ENCODE measurements around the gene DMRTB1.

The DMRTB1 gene

DNA sequence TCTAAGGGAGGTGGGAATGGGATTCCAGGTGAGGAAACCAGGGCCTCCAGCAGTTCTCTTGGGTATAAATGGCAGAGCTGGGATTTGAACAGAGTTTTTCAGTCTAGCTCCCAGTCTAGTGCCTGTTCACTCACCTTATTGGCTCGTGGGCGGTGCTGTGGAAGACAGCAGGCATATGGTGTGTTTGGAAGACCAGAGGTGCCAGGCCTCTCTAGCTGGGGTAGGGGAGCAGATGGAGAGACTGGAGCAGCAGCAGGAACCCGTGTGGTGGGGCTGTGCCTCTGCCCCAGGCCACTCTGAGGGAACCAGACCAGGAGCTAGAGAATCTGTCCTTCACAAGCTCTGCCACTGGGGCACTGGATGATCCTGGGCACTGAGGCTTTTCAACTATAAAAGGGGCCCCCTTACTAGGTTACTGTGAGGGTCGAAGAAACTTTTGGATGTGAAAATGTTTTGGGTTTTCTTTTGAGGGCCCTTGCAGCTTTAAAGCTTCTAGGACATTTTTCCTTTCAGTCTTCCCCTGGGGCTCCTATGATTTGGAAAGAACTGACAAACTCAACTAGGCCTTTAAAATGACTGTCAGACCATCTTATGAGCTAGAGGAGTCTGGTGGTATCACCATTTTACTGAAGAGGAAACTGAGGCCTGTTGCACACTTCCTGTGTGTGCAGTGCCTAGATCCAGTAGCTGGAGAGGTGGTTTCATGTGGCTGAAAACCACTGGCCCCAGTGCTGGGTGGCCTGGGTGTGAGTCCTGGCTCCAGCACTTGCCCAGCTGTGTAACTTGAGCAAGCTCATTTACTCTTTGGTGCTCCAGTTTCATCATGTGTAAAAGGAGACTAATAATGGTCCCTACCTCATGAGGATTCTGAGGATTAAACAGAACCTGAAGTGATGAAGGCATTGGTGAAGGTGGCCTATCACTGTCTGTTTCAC is 6.1 kb downstream of the DMRTB1 start:
- DNase-seq, result no peak

DNA sequence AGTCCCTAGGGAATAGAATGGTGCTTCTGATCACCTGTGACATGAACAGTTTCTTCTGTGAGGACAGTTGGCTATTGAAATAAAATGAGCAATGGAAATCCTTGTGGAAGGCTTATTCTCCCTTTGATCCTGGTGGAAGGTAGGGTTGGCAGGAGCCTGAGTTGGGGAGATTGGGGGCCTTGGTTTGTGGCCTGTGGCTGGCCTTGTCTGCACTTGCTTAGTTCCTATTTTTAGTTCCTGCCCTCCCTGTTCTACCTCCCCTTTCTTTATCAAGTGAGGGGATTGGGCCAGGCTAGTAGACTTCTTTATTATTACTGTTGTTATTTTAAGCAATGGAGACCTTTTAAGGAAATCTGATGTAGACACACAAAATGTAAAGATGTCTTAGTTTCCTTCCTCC is 8.2 kb downstream of the DMRTB1 start:
- DNase-seq, result no peak

DNA sequence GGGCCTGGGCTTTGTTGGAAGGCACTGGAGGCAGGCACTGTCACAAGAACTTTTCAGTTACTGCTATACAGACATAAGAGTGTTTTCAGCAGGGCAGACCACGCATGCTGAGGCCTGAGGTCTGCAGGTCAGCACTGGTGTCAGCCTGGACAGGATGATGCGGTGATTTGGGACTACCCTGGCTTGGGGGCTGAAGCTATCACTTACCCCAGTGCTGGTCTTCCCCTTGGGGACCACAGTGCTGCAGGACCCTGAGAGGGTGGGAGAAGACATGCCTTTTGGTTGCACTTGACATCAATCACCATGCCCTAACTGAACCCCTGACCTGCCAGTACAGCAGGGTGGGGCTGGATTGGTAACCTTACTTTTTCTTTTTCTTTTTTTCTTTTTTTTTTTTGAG is 9.2 kb downstream of the DMRTB1 start:
- no peak for DNase-seq

DNA sequence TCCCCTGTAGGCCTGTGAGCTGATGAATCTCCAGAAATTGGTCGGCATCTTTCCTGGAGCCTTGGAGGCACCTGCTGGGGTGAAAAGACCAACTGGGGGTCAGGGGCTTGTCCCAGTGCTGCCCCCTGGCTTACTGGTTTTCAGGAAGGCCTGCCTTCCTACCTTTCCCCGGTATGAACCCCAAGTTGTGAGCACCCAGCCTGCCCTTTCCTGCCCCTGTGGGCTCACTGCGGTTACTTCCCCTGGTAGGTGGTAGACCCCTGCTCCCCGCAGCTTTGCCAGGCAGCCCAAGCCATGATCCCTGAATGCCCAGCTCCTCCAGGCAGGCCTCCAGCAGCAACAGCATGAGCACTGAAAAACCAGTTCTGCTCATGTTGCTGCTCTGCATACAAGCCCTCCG is 10.2 kb downstream of the DMRTB1 start:
- no peak for DNase-seq

DNA sequence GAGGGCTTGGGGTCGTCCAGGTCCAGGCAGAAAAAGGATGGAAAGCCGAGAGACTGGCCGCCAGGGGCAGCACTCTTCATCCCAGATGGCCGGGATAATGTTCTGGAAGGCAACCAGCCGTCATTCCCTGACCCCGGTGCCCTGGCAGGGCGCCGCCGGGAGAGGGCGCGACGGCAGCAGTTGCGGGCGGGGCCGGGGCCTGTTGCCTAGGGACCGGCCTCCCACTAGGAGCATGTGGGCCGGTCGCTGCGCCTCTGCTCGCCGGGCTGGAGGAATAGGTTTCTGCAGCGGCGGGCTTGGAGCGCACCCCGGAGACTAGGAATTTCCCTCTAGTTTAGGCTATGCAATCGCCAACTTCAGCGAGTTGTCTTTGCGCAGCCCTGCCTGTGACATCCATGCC is 11.0 kb downstream of the DMRTB1 start:
- peak; percentile 51 for DNase-seq

DNA sequence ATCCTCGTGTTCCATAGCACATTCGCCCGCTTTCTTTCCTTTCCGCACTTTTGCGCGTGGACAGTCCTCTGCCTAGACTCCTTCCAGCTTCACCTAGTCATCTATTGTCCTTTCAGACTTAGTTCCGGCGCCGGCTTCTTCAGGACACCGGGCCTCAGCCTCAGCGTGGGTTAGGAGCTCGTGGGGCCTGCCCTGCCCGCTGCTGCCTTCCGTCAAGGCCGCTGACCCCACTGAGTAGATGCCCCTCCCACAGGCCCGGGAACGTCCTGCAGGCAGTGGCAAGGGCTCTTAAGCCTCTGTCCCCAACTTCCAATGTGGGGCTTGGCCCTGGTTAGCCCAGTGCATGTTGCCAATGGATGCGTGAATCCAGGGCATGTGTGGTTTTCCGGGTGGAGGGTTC is 11.4 kb downstream of the DMRTB1 start:
- DNase-seq, result no peak

DNA sequence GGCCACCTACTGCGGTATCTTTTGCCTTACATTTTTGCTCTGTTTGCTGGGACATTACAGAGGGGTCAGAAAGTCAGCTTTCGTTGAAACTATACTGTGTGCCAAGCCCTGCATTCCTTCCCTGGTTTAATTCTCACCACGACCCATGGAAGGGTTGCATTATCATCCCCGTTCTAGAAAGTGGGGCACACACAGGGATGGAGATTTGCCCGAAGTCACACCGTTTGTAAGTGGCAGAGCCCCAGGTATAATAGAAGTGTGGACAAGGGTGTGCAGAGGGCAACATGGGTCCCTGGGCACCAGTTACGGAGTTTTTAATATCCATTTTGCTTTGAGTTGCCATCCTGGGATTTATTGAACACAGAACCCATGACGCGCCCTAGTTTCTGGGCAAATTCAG is 11.8 kb downstream of the DMRTB1 start:
- no peak for DNase-seq

DNA sequence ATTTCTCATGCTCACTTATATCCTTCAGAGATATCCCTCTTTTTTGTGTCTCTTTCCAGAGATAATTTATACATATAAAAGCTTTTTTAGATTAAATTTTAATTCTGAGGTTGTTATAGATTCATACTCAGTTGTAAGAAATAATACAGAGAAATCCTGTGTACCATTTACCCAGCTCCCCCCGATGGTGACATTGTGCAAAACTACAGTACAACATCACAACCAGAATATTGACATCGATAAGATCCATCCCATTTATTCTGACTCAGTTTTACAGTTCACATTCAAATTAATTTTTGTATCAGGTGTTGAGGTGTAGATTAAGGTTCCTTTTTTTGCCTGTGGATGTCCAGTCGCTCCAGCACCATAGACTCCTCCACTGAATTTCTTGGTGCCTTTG is 14.3 kb downstream of the DMRTB1 start:
- DNase-seq, result no peak

DNA sequence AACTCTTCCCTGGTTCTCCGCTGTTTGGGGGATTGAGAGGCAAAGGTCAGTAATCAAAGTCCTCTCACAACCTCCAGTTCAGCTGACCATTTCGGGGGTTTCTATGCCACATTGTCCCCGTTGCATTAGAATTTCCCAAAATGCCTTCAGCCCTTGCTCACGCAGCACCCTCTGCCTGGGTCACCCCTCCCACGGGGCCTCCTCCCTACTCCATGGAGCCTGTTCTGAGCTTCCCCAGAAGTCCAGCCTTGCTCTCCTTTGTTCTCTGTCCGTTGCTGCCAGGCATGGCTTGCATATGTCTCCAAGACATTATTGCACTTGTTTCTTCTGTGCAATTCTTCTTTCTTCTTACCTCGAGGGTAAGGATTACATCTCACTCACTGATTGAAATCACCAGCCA is 16.5 kb downstream of the DMRTB1 start:
- DNase-seq, result no peak

DNA sequence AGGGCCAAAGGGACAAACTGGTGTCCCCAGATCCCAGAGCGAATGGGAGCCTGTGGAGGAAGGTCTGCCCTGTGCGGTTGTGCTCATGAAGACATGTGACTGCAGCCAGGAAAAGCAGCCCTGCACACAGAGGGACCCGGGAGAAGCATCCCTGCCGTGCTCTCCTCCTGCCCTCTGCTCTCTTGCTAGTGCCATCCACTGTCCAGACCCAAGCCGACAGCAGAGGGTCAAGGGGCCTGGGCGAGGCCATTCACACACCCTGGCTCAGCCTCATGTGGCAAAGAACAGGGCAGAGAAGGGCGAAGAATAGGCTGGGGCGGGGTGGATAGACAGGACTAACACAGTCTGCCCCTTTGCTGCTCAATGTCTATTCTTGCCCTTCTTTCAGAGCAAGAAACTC is 17.4 kb downstream of the DMRTB1 start:
- no peak for DNase-seq

DNA sequence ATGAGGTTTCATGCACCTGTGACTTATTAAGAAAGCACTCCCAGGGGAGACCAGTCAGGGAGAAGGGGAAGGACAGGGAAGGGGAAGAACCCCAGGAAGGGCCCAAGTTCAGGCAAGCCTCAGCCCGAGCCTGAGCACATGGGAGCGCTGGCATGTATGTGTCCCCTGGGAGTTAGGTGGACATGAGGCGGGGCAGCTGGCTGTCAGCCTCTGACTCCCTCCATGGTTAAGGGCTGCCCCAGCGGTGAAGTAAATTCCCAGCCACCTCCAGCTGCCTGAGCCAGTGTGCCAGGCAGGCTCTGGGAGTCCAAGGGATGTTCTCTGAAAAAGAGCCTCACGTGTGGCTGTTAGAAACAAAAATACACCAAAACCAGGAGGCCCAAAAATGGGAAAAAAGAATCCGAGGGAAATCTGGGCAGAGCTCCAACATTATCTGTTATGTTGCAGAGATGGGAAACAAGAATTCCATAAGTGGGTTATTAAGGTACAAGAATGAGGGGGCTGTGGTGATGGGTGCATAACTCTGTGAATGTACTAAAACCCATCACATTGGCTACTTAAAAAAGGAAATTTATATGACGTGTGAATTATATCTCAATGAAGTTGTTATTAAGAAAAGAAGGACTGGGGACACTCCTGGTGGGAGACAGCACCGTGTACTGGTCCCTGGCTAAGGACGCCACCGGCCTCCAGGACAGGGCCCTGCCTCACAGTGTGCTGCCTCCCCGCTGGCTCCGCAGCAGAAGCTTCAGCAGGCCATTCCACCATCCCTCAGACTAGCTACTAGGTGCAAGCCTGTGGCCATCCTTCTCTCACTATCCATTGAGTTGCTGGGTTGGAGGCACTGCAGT is 18.7 kb downstream of the DMRTB1 start:
- no peak for DNase-seq

DNA sequence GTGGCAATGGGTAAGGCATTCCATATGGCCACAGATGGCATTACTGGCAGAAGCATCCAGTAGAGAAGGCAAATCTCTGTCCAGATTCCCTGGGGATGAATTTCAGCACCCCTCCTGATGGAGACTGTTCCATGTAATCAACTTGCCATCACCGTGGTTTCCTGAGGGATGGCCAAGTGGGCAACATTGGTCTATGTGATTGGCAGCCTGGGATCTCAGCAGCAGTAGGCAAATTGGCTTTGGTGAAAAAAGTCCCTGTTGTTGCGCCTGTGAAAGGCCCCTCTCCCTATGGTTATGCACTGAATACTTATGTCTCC is 19.3 kb downstream of the DMRTB1 start:
- no peak for DNase-seq

DNA sequence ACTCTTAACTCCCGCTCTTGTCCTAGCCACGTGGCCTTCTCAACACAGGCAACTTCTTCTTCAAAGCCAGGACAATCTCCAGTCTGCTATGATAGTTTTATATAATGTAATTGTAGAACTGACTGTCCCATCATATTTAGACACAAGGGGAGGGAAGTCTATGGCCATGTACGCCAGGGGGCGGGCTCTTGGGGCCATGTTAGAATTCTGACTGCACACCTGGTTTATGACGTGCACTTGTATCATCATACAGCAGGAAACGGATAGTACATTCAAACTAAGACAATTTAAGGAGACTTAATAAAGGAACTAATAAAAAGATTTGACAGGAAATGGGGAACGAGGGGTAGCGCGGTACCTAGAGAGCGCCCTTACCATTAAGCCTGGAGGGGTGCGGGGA is 21.5 kb downstream of the DMRTB1 start:
- DNase-seq, result no peak

DNA sequence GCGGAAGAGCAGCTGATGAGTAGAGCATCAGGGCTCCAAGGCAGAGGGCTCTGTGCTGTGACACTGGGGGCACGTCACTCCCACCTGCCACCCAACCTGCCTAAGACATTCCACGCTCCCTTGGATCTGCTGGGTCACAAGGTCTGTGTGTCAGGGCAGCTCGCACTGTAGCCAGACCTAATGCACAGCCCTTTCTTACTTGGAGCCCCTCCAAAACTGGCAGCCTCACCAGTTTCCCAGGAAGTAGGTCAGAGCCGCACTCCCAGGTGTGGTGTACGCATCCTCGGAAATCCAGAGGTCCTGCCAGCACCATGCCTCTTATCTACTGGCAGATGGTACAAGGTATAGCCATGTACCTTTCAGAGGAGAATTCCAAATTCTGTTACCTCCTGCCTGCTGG is 22.3 kb downstream of the DMRTB1 start:
- no peak for DNase-seq

DNA sequence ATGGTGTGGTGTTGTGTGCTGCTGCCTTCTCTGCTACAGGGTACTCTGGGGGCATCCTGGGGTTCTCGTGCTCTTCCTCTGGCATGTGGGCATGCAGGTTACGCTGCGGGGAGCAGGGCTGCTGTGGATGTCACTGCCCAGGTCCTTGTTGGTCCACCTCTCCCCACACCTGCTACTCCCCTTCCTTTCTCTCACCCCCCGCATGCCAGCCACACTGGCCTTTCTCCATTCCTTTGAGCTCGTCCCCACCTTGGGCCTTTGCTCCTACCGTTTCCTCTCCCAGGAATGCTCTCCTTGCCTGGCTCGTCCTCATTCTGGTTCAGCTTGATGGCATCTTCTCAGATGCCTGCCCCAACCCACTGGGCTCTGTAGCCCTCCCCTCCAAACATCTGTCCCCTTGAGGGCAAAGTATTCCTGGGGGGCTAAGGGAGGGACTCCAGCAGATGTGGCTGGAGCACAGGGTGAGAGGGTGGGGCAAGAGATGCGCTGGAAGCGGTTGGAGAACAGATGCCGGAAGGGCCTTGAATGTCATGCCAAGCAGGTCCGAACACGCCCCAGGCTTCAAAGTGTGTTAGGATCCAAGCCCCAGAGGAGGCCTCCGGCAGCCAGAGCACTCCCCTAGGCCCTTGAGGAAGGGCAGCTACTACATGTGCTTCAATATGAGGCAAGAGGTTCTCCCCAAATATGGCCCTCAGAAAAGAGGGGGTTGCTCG is 23.4 kb downstream of the DMRTB1 start:
- no peak for DNase-seq

DNA sequence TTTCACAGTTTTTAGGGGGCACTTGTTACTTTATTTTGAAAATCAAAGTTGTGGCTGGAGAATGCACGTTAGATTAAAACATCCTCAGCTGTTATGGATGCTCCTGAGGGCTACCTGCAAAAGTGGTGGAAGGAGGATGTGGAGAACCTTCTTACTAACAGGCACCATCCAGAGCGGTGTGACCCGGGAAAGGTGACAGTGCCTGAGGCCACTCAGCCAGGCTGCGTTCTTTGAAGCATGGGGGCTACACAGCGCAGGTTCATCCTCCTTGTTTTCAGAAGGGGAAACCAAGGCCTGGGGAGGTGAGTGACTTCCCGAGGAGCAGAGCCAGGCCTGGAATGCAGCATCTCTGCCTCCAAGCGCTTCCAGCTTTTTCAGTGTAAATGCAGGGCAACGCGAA is 24.0 kb downstream of the DMRTB1 start:
- DNase-seq, result no peak

DNA sequence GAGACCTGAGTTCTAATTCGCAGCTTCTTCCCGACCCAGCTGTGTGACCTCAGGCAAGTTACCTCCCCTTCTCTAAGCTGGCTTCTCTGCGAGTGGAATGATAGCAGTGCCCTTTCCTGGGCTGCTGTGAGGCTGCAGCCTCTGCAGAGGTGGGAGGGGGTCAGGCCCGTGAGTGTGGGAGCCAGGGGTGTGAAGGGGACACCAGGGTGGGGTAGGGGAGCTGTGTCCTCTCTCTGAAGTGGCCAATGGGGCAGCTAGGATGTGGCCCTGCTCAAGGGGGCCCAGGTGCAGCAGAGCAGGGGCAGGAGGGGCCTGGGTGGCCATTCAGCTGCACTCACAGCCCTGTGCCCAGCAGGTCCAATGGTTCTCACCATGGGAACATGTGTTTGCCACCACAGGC is 24.5 kb downstream of the DMRTB1 start:
- no peak for DNase-seq

DNA sequence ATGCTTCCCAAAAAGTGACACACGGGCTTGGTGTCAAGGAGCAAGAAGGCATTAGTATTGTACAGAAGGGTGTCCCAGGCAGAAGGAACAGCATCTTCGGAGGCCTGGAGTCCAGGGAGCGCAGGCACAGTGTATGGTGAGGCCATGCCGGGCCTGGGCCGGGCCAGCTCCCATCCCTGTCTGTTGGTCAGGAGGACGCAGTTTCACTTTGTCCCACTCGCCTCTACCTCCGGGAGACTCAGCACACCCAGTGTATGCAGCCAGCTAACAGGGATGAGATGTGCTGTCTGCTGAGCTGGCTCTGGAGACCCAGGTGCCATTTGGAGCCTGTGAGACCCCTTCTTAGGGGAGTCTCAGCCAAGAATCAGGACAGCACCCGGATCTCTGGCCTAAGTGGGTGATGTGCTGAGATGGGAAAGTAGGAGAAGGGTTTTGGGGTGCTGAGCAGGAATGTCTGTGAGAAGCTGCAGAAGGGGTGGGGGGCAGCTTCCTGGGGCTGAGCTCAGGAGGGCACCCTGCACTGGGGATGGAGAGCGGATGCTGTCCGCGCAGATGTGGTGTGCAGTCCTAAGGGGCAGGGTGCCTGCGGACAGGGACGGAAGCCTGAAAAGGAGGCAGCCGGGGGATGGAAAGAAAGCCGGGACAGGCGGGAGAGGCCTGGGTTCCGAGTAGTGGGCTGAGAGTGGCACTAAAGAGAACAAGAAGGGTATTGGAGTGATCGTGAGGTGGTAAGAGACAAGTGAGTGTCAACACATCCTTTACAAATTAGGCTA is 25.7 kb downstream of the DMRTB1 start:
- no peak for DNase-seq

DNA sequence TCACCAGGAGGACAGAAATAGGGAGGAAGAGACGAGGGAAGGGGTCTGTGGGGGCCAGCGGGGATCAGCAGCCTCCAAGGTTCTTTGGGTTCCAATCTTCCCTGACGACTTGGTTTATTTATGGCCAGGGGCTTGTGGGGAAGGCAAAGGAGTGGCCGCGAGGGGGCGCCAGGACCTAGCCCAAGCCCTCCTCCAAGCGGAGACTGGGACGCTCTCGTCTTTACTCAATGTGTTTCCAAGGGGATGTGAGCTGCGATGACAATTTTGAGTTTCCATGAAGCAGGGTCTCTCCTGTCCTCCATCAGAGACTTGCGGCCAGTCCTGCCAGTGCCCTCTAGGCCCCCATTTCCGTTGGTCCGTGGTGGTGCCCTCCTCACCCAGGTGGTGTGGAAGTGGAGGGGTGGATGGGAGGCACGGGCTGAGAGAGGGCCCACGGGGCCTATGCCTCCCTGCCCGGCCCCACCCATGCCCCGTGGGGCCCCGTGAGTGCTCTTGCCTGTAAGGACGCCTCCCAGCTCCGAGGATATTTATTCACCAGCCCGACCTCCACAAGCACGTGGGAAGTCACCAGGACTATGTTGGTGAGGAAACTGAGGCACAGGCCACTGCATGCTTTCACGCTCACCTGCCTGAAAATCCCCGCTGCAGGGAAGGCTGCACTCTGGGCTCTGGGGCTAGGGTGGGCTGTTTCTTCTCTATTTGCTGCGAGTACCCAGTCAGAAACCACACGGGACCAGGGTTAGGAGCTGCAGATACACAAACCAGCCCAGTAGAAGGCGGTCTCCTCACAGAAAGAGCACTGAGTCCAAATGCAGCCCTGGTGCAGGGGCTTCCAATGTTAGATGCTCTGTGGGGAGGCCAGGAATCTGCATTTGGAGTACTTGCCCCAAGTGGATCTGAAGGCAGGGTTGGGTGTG is 26.5 kb downstream of the DMRTB1 start:
- DNase-seq, result peak; percentile 73

DNA sequence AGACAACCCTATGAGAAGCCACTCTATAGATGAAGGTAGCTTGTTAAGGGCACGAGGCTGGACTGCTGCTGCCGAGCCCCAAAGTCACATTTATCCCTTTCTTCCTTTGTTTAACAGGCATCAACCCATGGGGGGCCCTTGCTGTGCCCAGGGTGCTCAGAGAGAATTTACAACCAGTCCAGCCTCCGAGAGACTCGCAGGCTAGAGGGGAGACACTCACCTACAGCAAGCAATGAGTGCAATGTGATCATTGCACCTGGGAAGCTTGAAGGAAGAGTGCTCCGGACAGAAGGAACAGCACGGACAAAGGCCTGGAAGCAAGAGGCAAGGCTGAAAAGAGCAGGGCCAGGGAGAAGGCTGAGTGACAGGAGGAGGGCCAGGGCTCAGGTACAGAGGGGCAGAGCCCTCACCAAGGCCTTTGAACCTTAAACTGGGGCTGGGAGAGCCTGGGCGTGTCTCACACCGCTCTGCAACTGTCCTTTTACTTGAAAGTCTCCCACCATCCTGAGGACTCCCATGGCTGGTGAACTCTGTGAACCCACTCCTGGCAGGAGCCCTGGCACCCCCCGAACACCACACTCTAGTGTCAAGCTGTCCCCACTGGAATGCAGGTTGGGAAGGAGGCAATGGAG is 27.3 kb downstream of the DMRTB1 start:
- no peak for DNase-seq

DNA sequence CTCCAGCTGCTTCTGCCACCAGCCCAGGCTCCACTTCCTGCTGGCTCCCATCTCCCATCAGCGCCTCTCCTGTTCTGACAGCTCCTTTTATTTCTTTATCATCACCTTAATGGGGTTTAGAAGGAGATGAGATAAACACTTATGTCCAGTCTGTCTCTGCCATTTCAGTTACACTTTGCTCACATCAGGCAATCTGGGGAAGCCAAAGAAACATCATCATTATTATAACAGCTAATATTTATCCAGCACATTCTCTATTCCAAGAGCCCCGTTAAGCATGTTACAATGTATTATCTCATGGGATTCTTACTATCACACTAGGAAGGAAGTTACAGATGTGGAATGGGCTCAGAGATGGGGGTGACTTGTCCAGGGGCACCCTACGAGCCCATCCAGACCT is 31.2 kb downstream of the DMRTB1 start:
- no peak for DNase-seq
